K562 (cell line): ENCODE results near the gene TP63. TPM values are rescaled to one million over a fixed set of nuclear protein-coding genes. Genes with fewer than 3 reads are reported as not detected.

Experiments used
- ATAC-seq: fragments of 200-7000 bp; cut with Tn5 transposase; 3 replicates; pipeline ENCODE4 v1.9.1; 2020; ENCODE audit warnings: moderate library complexity
- BruUV-seq: library from RNA; stranded (reverse); fragments of 400-500 nt; replicated peaks from 2 replicates; lab custom pipeline; 2021; lab: Mats Ljungman, UMichigan
- CTCF ChIA-PET: fragments of 300-600 bp; formaldehyde crosslinking; extraction: SDS; loops from one replicate; lab custom pipeline; 2021; ENCODE audit warnings: low intra/inter-chr PET ratio; lab: Yijun Ruan, JAX
- POLR2A ChIA-PET: fragments of 300-600, 350-650 bp; sonication (Branson Sonifier 250); formaldehyde crosslinking; extraction: SDS; loops from one replicate; lab custom pipeline; 2021; ENCODE audit warnings: antibody characterized with exemption, inconsistent platforms; lab: Yijun Ruan, JAX
- DNase-seq, 4 experiments: peaks; one replicate each; pipeline versions ENCODE4 v3.0.0 to v3.0.0-alpha.2; 2011 to 2018; ENCODE audit warnings: low spot score in 3 of 4, mixed read lengths in 3 of 4; ENCODE audit errors: extremely low read depth in 1 of 4
- FAIRE-seq: peaks from 2 replicates; lab custom pipeline; 2011; peaks lifted over from hg19 to GRCh38; lab: Jason Lieb, UNC
- H2AFZ ChIP-seq: 2 replicates; pipeline ENCODE4 v1.6.0; 2011; ENCODE audit warnings: low read depth, low read length, control low read depth, inconsistent platforms
- H3K27ac ChIP-seq: fragments of 200-600 bp; 3 replicates; pipeline ENCODE4 v1.8.0; 2011; ENCODE audit warnings: low read depth, mild to moderate bottlenecking, control low read depth, inconsistent platforms, low read length, moderate library complexity, mixed read lengths; ENCODE audit errors: extremely low read depth
- H3K27me3 ChIP-seq, 2 experiments: fragments of 300-600 bp in 1 of 2; 2 replicates in 1 of 2; 3 replicates in 1 of 2; pipeline versions ENCODE4 v1.6.0 to v1.8.0; 2011; ENCODE audit warnings: inconsistent platforms in 2 of 2, low read length in 2 of 2, mild to moderate bottlenecking in 1 of 2, mixed read lengths in 1 of 2, moderate library complexity in 1 of 2; ENCODE audit not compliant: control insufficient read depth in 2 of 2, insufficient read depth in 2 of 2
- H3K36me3 ChIP-seq: fragments of 300-600 bp; 3 replicates; pipeline ENCODE4 v1.8.0; 2011; ENCODE audit warnings: mild to moderate bottlenecking, low read length, inconsistent platforms; ENCODE audit not compliant: control insufficient read depth, insufficient read depth
- H3K4me1 ChIP-seq, 2 experiments: fragments of 200-600 bp in 1 of 2; replicated peaks in 1 of 2; 2 replicates in 1 of 2; 3 replicates in 1 of 2; pipeline versions ENCODE4 v1.5.1 to v1.8.0; 2011; ENCODE audit warnings: inconsistent platforms in 2 of 2, low read length in 2 of 2, mild to moderate bottlenecking in 1 of 2, mixed read lengths in 1 of 2, moderate library complexity in 1 of 2; ENCODE audit not compliant: control insufficient read depth in 2 of 2, insufficient read depth in 2 of 2
- H3K4me2 ChIP-seq: 2 replicates; pipeline ENCODE4 v1.6.1; 2011; ENCODE audit warnings: low read length, control low read depth, inconsistent platforms, mixed read lengths; ENCODE audit not compliant: insufficient read depth
- H3K4me3 ChIP-seq: fragments of 200-600 bp; sonication (generic), shearing (Covaris generic); 2 replicates; pipeline ENCODE4 v1.5.1; 2016; ENCODE audit warnings: control low read depth, inconsistent platforms
- H3K79me2 ChIP-seq: fragments of 200-600 bp; 3 replicates; pipeline ENCODE4 v1.8.0; 2011; ENCODE audit warnings: low read length, inconsistent platforms; ENCODE audit not compliant: control insufficient read depth, insufficient read depth
- H3K9ac ChIP-seq, 2 experiments: 2 replicates each; pipeline versions ENCODE4 v1.6.0 to v1.6.1; 2011; ENCODE audit warnings: low read depth in 2 of 2, low read length in 2 of 2, control low read depth in 1 of 2, inconsistent platforms in 1 of 2, mild to moderate bottlenecking in 1 of 2, mixed read lengths in 1 of 2; ENCODE audit not compliant: insufficient read depth in 1 of 2
- H3K9me1 ChIP-seq: one replicate; pipeline ENCODE4 v1.6.0; 2011; ENCODE audit warnings: inconsistent platforms, mild to moderate bottlenecking, low read length, moderate library complexity; ENCODE audit not compliant: control insufficient read depth, insufficient read depth
- H3K9me3 ChIP-seq: replicated peaks from 2 replicates; pipeline ENCODE4 v1.5.1; 2011; ENCODE audit warnings: low read depth, low read length, inconsistent platforms; ENCODE audit not compliant: control insufficient read depth, insufficient read depth
- H4K20me1 ChIP-seq: replicated peaks from 2 replicates; pipeline ENCODE4 v1.6.1; 2011; ENCODE audit warnings: low read length, inconsistent platforms, mixed read lengths; ENCODE audit not compliant: control insufficient read depth, insufficient read depth
- ARID4B ChIP-seq: sonication (generic); formaldehyde crosslinking; IDR thresholded peaks from 2 replicates; pipeline ENCODE4 v1.8.0; 2022; ENCODE audit warnings: mild to moderate bottlenecking, missing genetic modification reagents
- CCNT2 ChIP-seq: IDR thresholded peaks from 2 replicates; pipeline ENCODE4 v1.6.1; 2011; ENCODE audit warnings: borderline replicate concordance, low read depth, mild to moderate bottlenecking, moderate library complexity, mixed read lengths, low read length; ENCODE audit not compliant: insufficient read length; ENCODE audit errors: extremely low read depth
- CSDE1 ChIP-seq, 2 experiments: fragments of 450-650 bp; IDR thresholded peaks; 2 replicates each; pipeline ENCODE4 v1.6.1; 2016; ENCODE audit warnings: mild to moderate bottlenecking in 1 of 2
- DMBX1 ChIP-seq: fragments of 250-450 bp; sonication (Bioruptor Pico); IDR thresholded peaks from 2 replicates; pipeline ENCODE4 v1.8.0; 2022; ENCODE audit warnings: inconsistent platforms, mild to moderate bottlenecking, moderate library complexity, borderline replicate concordance
- FOXK1 ChIP-seq: sonication (generic); formaldehyde crosslinking; IDR thresholded peaks from 2 replicates; pipeline ENCODE4 v1.8.0; 2022; ENCODE audit warnings: missing genetic modification reagents, mild to moderate bottlenecking, borderline replicate concordance
- RERE ChIP-seq: sonication (generic); formaldehyde crosslinking; IDR thresholded peaks from 2 replicates; pipeline ENCODE4 v1.8.0; 2023; ENCODE audit warnings: missing genetic modification reagents, mild to moderate bottlenecking, borderline replicate concordance
- WGBS: fragments of 100-300 bp; shearing (Covaris generic); methylation state at CpG from one replicate; pipeline ENCODE4 v1.1.6; 2016; ENCODE audit warnings: low coverage, mixed read lengths; ENCODE audit not compliant: insufficient coverage; ENCODE audit errors: missing lambda C conversion rate; 5-methylcytosine and 5-hydroxymethylcytosine counted together
- in situ Hi-C: fragments of 300-500 bp; cut with MboI; formaldehyde crosslinking; loops from 4 replicates; pipeline ENCODE4 v1.15.0; 2018; ENCODE audit warnings: inconsistent platforms, mixed read lengths
- intact Hi-C: fragments of 100-400 bp; cut with micrococcal nuclease; formaldehyde crosslinking; loops from 2 replicates; pipeline ENCODE4 v1.14.2; 2022
- polyA plus RNA-seq, 8 experiments: library from polyadenylated mRNA; depleted of rRNA in 4 of 8; stranded (reverse) in 5 of 8; unstranded in 3 of 8; fragments of >200 nt; fragmentation: Nextera tagmentation in 2 of 8; fragmentation: Illumina TruSeq in 1 of 8; extraction: Ambion mirVana in 2 of 8; extraction: Trizol in 1 of 8; gene quantifications; 2 replicates each; pipeline versions ENCODE4 v1.2.1 to v1.2.3, GENCODE V29; 2011 to 2014; ENCODE audit warnings: inconsistent platforms in 1 of 8, missing spikeins in 1 of 8
- total RNA-seq, 7 experiments: library from RNA; depleted of rRNA in 6 of 7; stranded (reverse); fragments of >200 nt in 6 of 7; fragmentation: Illumina TruSeq in 2 of 7; extraction: Trizol in 2 of 7; gene quantifications; 2 replicates each; pipeline versions ENCODE4 v1.2.1 to v1.2.3, GENCODE V29; 2011 to 2021; ENCODE audit warnings: low replicate concordance in 1 of 7

TP63 gene
- total and polyA plus RNA-seq, 9 of the 15 experiments (the other 6 are each of a cell fraction or from before 2014, with no cell fraction given): 0.32 to 1.4 (median 0.50) TPM

- TF ChIP-seq ARID4B: no peak
These were observed 279.8 kb downstream of the TP63 start (continued) for GRCh38 chr3:189911001-189911400.

- no peak for ATAC-seq
- Histone ChIP-seq H4K20me1 (no peaks in the 10 kb centered on the region), H3K9me1 (no peaks in the 10 kb centered on the region), H2AFZ (no peak overlapping the region), H3K79me2 (no peaks in the 10 kb centered on the region), H3K4me3 (no peak overlapping the region), H3K36me3 (no peaks in the 10 kb centered on the region), H3K4me2 (no peak overlapping the region), H3K9ac (no peak overlapping the region), H3K4me1 (no peaks in the 10 kb centered on the region), H3K9me3 (no peaks in the 10 kb centered on the region)
- intact Hi-C loops (no loop called here), in situ Hi-C loops (no loop called here)
- 0% methylated on average over 3 of the region's 3 CpGs for WGBS
- BruUV-seq: no TSS peak
- TF ChIP-seq FOXK1 (no peak), DMBX1 (no peak), CSDE1 (IDR thresholded peaks at IDR 0.05) (no peak), CCNT2 (no peak), RERE (CRISPR knock-in tag) (no peak)
- TF ChIP-seq, all 486 proteins: peak for 0
- FAIRE-seq (no peak), DNase-seq (no peak)
- ChIA-PET POLR2A (no interaction called here), CTCF (no interaction called here)
- Histone ChIP-seq H3K27ac (no peak overlapping the region), H3K27me3 (no peaks in the 10 kb centered on the region)
These were observed 283.6 kb downstream of the TP63 start for GRCh38 chr3:189914799-189915198.
